Endothelial cell of umbilical vein (primary cell): ENCODE data around the gene CMIP. TPM values are rescaled to one million over a fixed set of nuclear protein-coding genes. Genes with fewer than 3 reads are reported as not detected.

ENCODE experiments used
- BruUV-seq: library from RNA; stranded (reverse); fragments of 400-500 nt; replicated peaks from 2 replicates; lab custom pipeline; 2021; lab: Mats Ljungman, UMichigan
- CTCF ChIA-PET: fragments of 300-600, 350-600 bp; sonication (Branson Sonifier 250); formaldehyde crosslinking; loops from one replicate; lab custom pipeline; 2021; ENCODE audit warnings: antibody characterized with exemption, inconsistent platforms; lab: Charles Lee
- POLR2A ChIA-PET: fragments of 300-600, 350-600 bp; sonication (Branson Sonifier 250); formaldehyde crosslinking; loops from one replicate; lab custom pipeline; 2021; ENCODE audit warnings: antibody characterized with exemption, inconsistent platforms; lab: Charles Lee
- DNase-seq: peaks from one replicate; pipeline ENCODE4 v3.0.0-alpha.2; 2011; ENCODE audit warnings: low read depth, low spot score
- FAIRE-seq: peaks from 2 replicates; lab custom pipeline; 2011; peaks lifted over from hg19 to GRCh38; lab: Jason Lieb, UNC
- H2AFZ ChIP-seq: 2 replicates; pipeline ENCODE4 v1.6.0; 2012; ENCODE audit warnings: low read depth, low read length, control low read depth, inconsistent platforms
- H3K27ac ChIP-seq: 2 replicates; pipeline ENCODE4 v1.5.1; 2011; ENCODE audit warnings: low read depth, mild to moderate bottlenecking, control low read depth, low read length, moderate library complexity; ENCODE audit not compliant: insufficient read depth
- H3K27me3 ChIP-seq, 2 experiments: 2 replicates each; pipeline versions ENCODE4 v1.6.0 to v1.6.1; 2011; ENCODE audit warnings: low read length in 2 of 2, mixed read lengths in 1 of 2; ENCODE audit not compliant: control insufficient read depth in 2 of 2, insufficient read depth in 2 of 2
- H3K36me3 ChIP-seq, 2 experiments: 2 replicates in 1 of 2; 3 replicates in 1 of 2; pipeline ENCODE4 v1.5.1; 2011; ENCODE audit warnings: low read length in 2 of 2, mild to moderate bottlenecking in 1 of 2, moderate library complexity in 1 of 2; ENCODE audit not compliant: control insufficient read depth in 2 of 2, insufficient read depth in 2 of 2; ENCODE audit errors: extremely low read depth in 1 of 2
- H3K4me1 ChIP-seq: 3 replicates; pipeline ENCODE4 v1.5.1; 2011; ENCODE audit warnings: mild to moderate bottlenecking, low read length; ENCODE audit not compliant: control insufficient read depth, insufficient read depth; ENCODE audit errors: extremely low read depth
- H3K4me2 ChIP-seq: 2 replicates; pipeline ENCODE4 v1.6.1; 2011; ENCODE audit warnings: low read length, control low read depth, mixed read lengths; ENCODE audit not compliant: insufficient read depth
- H3K4me3 ChIP-seq, 3 experiments: fragments of 200-600 bp in 1 of 3; sonication (generic), shearing (Covaris generic) in 1 of 3; replicated peaks in 1 of 3; 2 replicates each; pipeline ENCODE4 v1.5.1; 2011 to 2016; ENCODE audit warnings: control low read depth in 3 of 3, low read length in 3 of 3, mild to moderate bottlenecking in 2 of 3, inconsistent platforms in 1 of 3, low read depth in 1 of 3, moderate library complexity in 1 of 3; ENCODE audit not compliant: insufficient read depth in 1 of 3
- H3K79me2 ChIP-seq: 2 replicates; pipeline ENCODE4 v1.6.0; 2012; ENCODE audit warnings: low read length, inconsistent platforms; ENCODE audit not compliant: control insufficient read depth, insufficient read depth
- H3K9ac ChIP-seq: replicated peaks from 2 replicates; pipeline ENCODE3; 2011; ENCODE audit warnings: low read length, control low read depth; ENCODE audit not compliant: insufficient read depth; ENCODE audit errors: extremely low read depth
- H3K9me1 ChIP-seq: replicated peaks from 3 replicates; pipeline ENCODE4 v1.6.0; 2011; ENCODE audit warnings: mild to moderate bottlenecking, low read length; ENCODE audit not compliant: control insufficient read depth, insufficient read depth; ENCODE audit errors: extremely low read depth
- H3K9me3 ChIP-seq: replicated peaks from 2 replicates; pipeline ENCODE4 v1.5.1; 2012; ENCODE audit warnings: low read length, inconsistent platforms; ENCODE audit not compliant: control insufficient read depth, insufficient read depth
- H4K20me1 ChIP-seq: replicated peaks from 2 replicates; pipeline ENCODE3; 2011; ENCODE audit warnings: mild to moderate bottlenecking, low read length; ENCODE audit not compliant: control insufficient read depth, insufficient read depth; ENCODE audit errors: extremely low read depth
- EZH2 ChIP-seq: IDR thresholded peaks from 2 replicates; pipeline ENCODE4 v1.6.1; 2012; ENCODE audit warnings: borderline replicate concordance, low read depth, mild to moderate bottlenecking, moderate library complexity, low read length, inconsistent platforms; ENCODE audit not compliant: severe bottlenecking
- FOS ChIP-seq: IDR thresholded peaks from 2 replicates; pipeline ENCODE4 v1.6.1; 2011; ENCODE audit warnings: mild to moderate bottlenecking, low read length, moderate library complexity, borderline replicate concordance; ENCODE audit not compliant: insufficient read depth
- GATA2 ChIP-seq: IDR thresholded peaks from 2 replicates; pipeline ENCODE4 v1.7.0; 2011; ENCODE audit warnings: low read depth, mild to moderate bottlenecking, moderate library complexity, mixed read lengths, low read length; ENCODE audit not compliant: insufficient read length, insufficient read depth
- JUN ChIP-seq: IDR thresholded peaks from 2 replicates; pipeline ENCODE4 v1.6.1; 2011; ENCODE audit warnings: borderline replicate concordance, low read depth; ENCODE audit not compliant: insufficient read length, insufficient read depth
- MYC ChIP-seq: IDR thresholded peaks from one replicate; pipeline ENCODE4 v1.6.1; 2011; ENCODE audit warnings: mild to moderate bottlenecking, low read depth, low read length
- POLR2A ChIP-seq: IDR thresholded peaks from 2 replicates; pipeline ENCODE4 v1.6.1; 2012; ENCODE audit warnings: low read depth, mild to moderate bottlenecking, control low read depth, low read length
- POLR2AphosphoS5 ChIP-seq: IDR thresholded peaks from 2 replicates; pipeline ENCODE4 v1.6.1; 2012; ENCODE audit warnings: low read depth, mild to moderate bottlenecking, control low read depth, low read length, moderate library complexity; ENCODE audit not compliant: insufficient read depth
- dilution Hi-C: fragments of 300-500 bp; cut with MboI; formaldehyde crosslinking; loops from one replicate; pipeline ENCODE4 v1.15.0; 2019; ENCODE audit warnings: low sequenced_read_pairs; ENCODE audit not compliant: extremely low pct_ligation_motif_present
- intact Hi-C: fragments of 100-400 bp; cut with micrococcal nuclease; formaldehyde crosslinking; loops from one replicate; pipeline ENCODE4 v1.10.0; 2022
- polyA plus RNA-seq, 4 experiments: library from polyadenylated mRNA; depleted of rRNA in 3 of 4; stranded (reverse) in 3 of 4; unstranded in 1 of 4; fragments of >200 nt; gene quantifications; 2 replicates each; pipeline versions ENCODE4 v1.2.1 to v1.2.3, GENCODE V29; 2011 to 2012; ENCODE audit warnings: missing spikeins in 1 of 4
- total RNA-seq: library from RNA; stranded (reverse); gene quantifications from 2 replicates; pipeline ENCODE4 v1.2.3, GENCODE V29; 2021
- TF ChIP-seq, protein P1 (sequence below): IDR thresholded peaks from 2 replicates; pipeline ENCODE4 v1.6.1; 2011; ENCODE audit not compliant: insufficient read depth, insufficient read length
- TF ChIP-seq, protein P2 (sequence below), 2 donors: IDR thresholded peaks; 1 replicate in 1 of 2; 2 replicates in 1 of 2; pipeline ENCODE4 v1.5.1; 2011; ENCODE audit warnings: low read length in 2 of 2, mild to moderate bottlenecking in 2 of 2, moderate library complexity in 2 of 2, control low read depth in 1 of 2, inconsistent platforms in 1 of 2, low read depth in 1 of 2; ENCODE audit not compliant: insufficient read depth in 1 of 2; ENCODE audit errors: extremely low read depth in 1 of 2

Gene CMIP
- total and polyA plus RNA-seq, 2 donors (not counting 3 experiments of a cell fraction or from before 2014, with no cell fraction given), result 29.0 to 101 TPM

DNA sequence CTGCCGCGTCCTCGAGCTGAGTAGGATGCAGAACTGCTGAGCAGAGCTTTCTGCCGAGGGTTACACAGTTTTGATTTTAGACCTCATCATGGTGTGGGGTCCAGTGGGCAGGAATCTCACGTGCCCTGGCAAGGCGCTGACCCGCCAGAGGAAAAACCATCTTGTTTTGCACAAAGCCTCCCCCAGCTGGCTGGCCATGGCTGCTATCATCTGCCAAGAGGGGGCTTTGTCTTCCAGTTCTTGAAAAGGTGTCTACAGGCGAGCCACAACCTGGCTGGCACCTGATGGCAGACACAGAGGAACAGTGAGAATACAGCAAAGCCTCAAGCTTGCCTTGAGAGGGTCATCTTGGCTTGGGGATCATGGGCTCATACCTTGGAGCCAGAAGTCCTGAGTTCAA is 118.3 kb downstream of the CMIP start:
- ChIA-PET CTCF (interaction anchor here (1.3 to 1.5 kb wide), 3 partner anchors 25 to 67 kb away, joined by 3 read pairs; no protein-coding TSS in a partner anchor), POLR2A (no interaction called here)
- Histone ChIP-seq H3K9me1 (no peaks in the 10 kb centered on the region), H3K9me3 (no peaks in the 10 kb centered on the region), H3K9ac (no peak overlapping the region), H3K27ac (no peak overlapping the region), H3K4me3 (no peak overlapping the region), H3K79me2 (peaks cover 26% of the 10 kb centered on the region), H3K4me1 (peaks cover 4% of the 10 kb centered on the region), H3K4me2 (no peak overlapping the region), H3K27me3 (no peaks in the 10 kb centered on the region), H4K20me1 (peaks cover 3% of the 10 kb centered on the region), H3K36me3 (no peaks in the 10 kb centered on the region), H2AFZ (no peak overlapping the region)
- dilution Hi-C loops (no loop called here), intact Hi-C loops (no loop called here)
- TF ChIP-seq GATA2, result no peak
- no peak for TF ChIP-seq POLR2A
- TF ChIP-seq JUN, result no peak
- TF ChIP-seq, protein P1, sequence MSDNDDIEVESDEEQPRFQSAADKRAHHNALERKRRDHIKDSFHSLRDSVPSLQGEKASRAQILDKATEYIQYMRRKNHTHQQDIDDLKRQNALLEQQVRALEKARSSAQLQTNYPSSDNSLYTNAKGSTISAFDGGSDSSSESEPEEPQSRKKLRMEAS, result no peak
- TF ChIP-seq FOS, result no peak
- FAIRE-seq (no peak), DNase-seq (no peak)
- no TSS peak for BruUV-seq

DNA sequence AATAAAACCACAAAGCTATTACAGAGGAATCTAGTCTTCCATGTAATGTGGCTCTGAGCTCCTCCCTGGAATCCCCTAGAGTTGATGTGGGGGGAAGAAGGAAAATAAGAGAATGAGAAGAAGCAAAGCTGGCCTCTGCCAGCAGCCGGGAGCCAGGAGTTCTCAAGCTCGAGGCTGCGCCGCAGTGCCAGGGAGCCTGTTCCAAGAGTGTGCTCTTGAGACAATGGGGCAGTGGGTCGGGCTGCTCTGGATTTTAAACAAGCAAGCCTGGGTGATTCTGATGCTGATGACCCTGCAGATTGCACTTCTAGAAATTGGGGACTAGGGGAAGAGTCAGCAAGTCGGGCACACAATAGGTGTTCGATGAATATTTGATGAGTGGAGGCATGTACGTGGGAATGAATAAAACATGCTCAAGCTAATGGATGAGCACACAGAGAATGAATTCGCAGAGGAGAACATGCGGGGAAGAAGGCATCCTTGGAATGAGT is 119.9 kb downstream of the CMIP start:
- no peaks in the 10 kb centered on the region for H3K9me1 ChIP-seq
- no peaks in the 10 kb centered on the region for H3K9me3 ChIP-seq
- H4K20me1 ChIP-seq, result peaks cover 3% of the 10 kb centered on the region
- H3K27me3 ChIP-seq, result no peaks in the 10 kb centered on the region
- no peaks in the 10 kb centered on the region for H3K36me3 ChIP-seq
- H2AFZ ChIP-seq, result no peak overlapping the region
- no peak overlapping the region for H3K4me2 ChIP-seq
- CTCF ChIA-PET, result interaction anchor here (0.7 to 1.9 kb wide), 7 partner anchors 9 to 135 kb away, joined by 3 to 4 read pairs (median 3); no protein-coding TSS in a partner anchor
- DNase-seq (no peak), FAIRE-seq (no peak)
- H3K27ac ChIP-seq, result no peak overlapping the region
- no TSS peak for BruUV-seq
- H3K79me2 ChIP-seq, result peaks cover 30% of the 10 kb centered on the region
- intact Hi-C loops (no loop called here), dilution Hi-C loops (no loop called here)
- no peak overlapping the region for H3K9ac ChIP-seq
- no peak overlapping the region for H3K4me3 ChIP-seq
- no peak for TF ChIP-seq FOS
- TF ChIP-seq MYC, result no peak
- TF ChIP-seq, protein P1, result no peak
- no peak for TF ChIP-seq POLR2AphosphoS5
- no peak for TF ChIP-seq POLR2A
- TF ChIP-seq EZH2, result no peak
- no peak for TF ChIP-seq GATA2
- TF ChIP-seq, protein P2, sequence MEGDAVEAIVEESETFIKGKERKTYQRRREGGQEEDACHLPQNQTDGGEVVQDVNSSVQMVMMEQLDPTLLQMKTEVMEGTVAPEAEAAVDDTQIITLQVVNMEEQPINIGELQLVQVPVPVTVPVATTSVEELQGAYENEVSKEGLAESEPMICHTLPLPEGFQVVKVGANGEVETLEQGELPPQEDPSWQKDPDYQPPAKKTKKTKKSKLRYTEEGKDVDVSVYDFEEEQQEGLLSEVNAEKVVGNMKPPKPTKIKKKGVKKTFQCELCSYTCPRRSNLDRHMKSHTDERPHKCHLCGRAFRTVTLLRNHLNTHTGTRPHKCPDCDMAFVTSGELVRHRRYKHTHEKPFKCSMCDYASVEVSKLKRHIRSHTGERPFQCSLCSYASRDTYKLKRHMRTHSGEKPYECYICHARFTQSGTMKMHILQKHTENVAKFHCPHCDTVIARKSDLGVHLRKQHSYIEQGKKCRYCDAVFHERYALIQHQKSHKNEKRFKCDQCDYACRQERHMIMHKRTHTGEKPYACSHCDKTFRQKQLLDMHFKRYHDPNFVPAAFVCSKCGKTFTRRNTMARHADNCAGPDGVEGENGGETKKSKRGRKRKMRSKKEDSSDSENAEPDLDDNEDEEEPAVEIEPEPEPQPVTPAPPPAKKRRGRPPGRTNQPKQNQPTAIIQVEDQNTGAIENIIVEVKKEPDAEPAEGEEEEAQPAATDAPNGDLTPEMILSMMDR (IDR thresholded peaks at IDR 0.05; ENCODE audit: extremely low read depth in 1 of 2, insufficient read depth in 1 of 2, low read depth in 1 of 2, low read length in 2 of 2), result no peak
- POLR2A ChIA-PET, result no interaction called here
- H3K4me1 ChIP-seq, result peaks cover 13% of the 10 kb centered on the region
